GM12878 (cell line): ENCODE results near the gene DLEC1. TPM values are rescaled to one million over a fixed set of nuclear protein-coding genes. Genes with fewer than 3 reads are reported as not detected.
"Not testable (repeated sequence)": the region's sequence is repeated elsewhere in the genome, so short reads cannot be mapped to it uniquely, and the experiment has no call there.

Experiments
- ATAC-seq: fragments of 200-7000 bp; cut with Tn5 transposase; 3 replicates; pipeline ENCODE4 v1.9.1; 2020; ENCODE audit warnings: mild to moderate bottlenecking, moderate library complexity
- BruUV-seq: library from RNA; stranded (reverse); fragments of 400-500 nt; replicated peaks from 2 replicates; lab custom pipeline; 2021; lab: Mats Ljungman, UMichigan
- CTCF ChIA-PET: fragments of 300-600 bp; sonication (Branson Sonifier 250); formaldehyde crosslinking; extraction: SDS; loops from one replicate; lab custom pipeline; 2021; ENCODE audit warnings: inconsistent platforms; lab: Yijun Ruan, JAX
- POLR2A ChIA-PET: fragments of 350-600 bp; formaldehyde crosslinking; extraction: SDS; loops from one replicate; lab custom pipeline; 2021; ENCODE audit warnings: inconsistent platforms; lab: Charles Lee
- RAD21 ChIA-PET: fragments of 300-600 bp; sonication (Branson Sonifier 250); formaldehyde crosslinking; loops from one replicate; lab custom pipeline; 2023; ENCODE audit warnings: antibody characterized with exemption; ENCODE audit not compliant: unreplicated experiment; lab: Charles Lee
- SMC1A ChIA-PET: fragments of 300-600 bp; sonication (Branson Sonifier 250); formaldehyde crosslinking; loops from one replicate; lab custom pipeline; 2023; ENCODE audit not compliant: unreplicated experiment, uncharacterized antibody; lab: Charles Lee
- DNase-seq: peaks from one replicate; pipeline ENCODE4 v3.0.0-alpha.2; 2011; ENCODE audit warnings: low read depth, low spot score
- FAIRE-seq: peaks from 3 replicates; lab custom pipeline; 2011; peaks lifted over from hg19 to GRCh38; lab: Jason Lieb, UNC
- H2AFZ ChIP-seq: 2 replicates; pipeline ENCODE4 v1.6.0; 2011; ENCODE audit warnings: low read depth, low read length, control low read depth; ENCODE audit not compliant: control insufficient read depth
- H3K27ac ChIP-seq: 2 replicates; pipeline ENCODE4 v1.5.1; 2011; ENCODE audit warnings: control low read depth; ENCODE audit not compliant: control insufficient read depth, insufficient read depth
- H3K27me3 ChIP-seq, 2 experiments: replicated peaks in 1 of 2; 2 replicates each; pipeline versions ENCODE4 v1.6.0 to v1.6.1; 2011; ENCODE audit warnings: low read length in 1 of 2; ENCODE audit not compliant: control insufficient read depth in 2 of 2, insufficient read depth in 2 of 2
- H3K36me3 ChIP-seq, 2 experiments: 2 replicates each; pipeline ENCODE4 v1.5.1; 2011; ENCODE audit warnings: low read length in 1 of 2; ENCODE audit not compliant: control insufficient read depth in 2 of 2, insufficient read depth in 2 of 2
- H3K4me1 ChIP-seq: 2 replicates; pipeline ENCODE4 v1.6.1; 2011; ENCODE audit warnings: mild to moderate bottlenecking, low read length, moderate library complexity, mixed read lengths; ENCODE audit not compliant: control insufficient read depth, insufficient read depth
- H3K4me2 ChIP-seq: 2 replicates; pipeline ENCODE4 v1.6.0; 2011; ENCODE audit warnings: control low read depth; ENCODE audit not compliant: control insufficient read depth, insufficient read depth
- H3K4me3 ChIP-seq: fragments of 200-600 bp; sonication (generic); 2 replicates; pipeline ENCODE4 v1.5.1; 2016
- H3K79me2 ChIP-seq: 2 replicates; pipeline ENCODE4 v1.6.0; 2011; ENCODE audit warnings: low read length; ENCODE audit not compliant: control insufficient read depth, insufficient read depth
- H3K9ac ChIP-seq: 2 replicates; pipeline ENCODE4 v1.8.0; 2011; ENCODE audit warnings: low read length, control low read depth, mixed read lengths; ENCODE audit not compliant: control insufficient read depth, insufficient read depth
- H3K9me3 ChIP-seq: replicated peaks from 3 replicates; pipeline ENCODE4 v1.5.1; 2011; ENCODE audit warnings: mild to moderate bottlenecking, low read length; ENCODE audit not compliant: control insufficient read depth, insufficient read depth
- H4K20me1 ChIP-seq: 2 replicates; pipeline ENCODE4 v1.6.0; 2011; ENCODE audit not compliant: control insufficient read depth, insufficient read depth
- SUZ12 ChIP-seq: fragments of 200-600 bp; sonication (generic); IDR thresholded peaks from one replicate; pipeline ENCODE4 v1.6.1; 2018; ENCODE audit warnings: antibody characterized with exemption, mild to moderate bottlenecking; ENCODE audit not compliant: unreplicated experiment
- WRNIP1 ChIP-seq: IDR thresholded peaks from 2 replicates; pipeline ENCODE4 v1.6.1; 2011; ENCODE audit warnings: low read depth, low read length, improper control_type of control experiment, borderline replicate concordance
- WGBS: methylation state at CpG from one replicate; pipeline ENCODE4 v1.1.6; 2016; ENCODE audit warnings: low lambda C conversion rate; ENCODE audit not compliant: insufficient replicate concordance, insufficient coverage; ENCODE audit errors: missing lambda C conversion rate; 5-methylcytosine and 5-hydroxymethylcytosine counted together
- in situ Hi-C: fragments of 300-500 bp; cut with MboI; formaldehyde crosslinking; loops from 9 replicates; pipeline ENCODE4 v1.14.3; 2018; ENCODE audit warnings: mixed read lengths
- intact Hi-C: fragments of 100-400 bp; cut with micrococcal nuclease; formaldehyde crosslinking; loops from one replicate; pipeline ENCODE4 v1.14.2; 2022; ENCODE audit not compliant: unreplicated experiment
- polyA plus RNA-seq, 11 experiments: library from polyadenylated mRNA; depleted of rRNA in 4 of 11; unstranded in 6 of 11; stranded (reverse) in 5 of 11; fragments of >200 nt; fragmentation: Nextera tagmentation in 4 of 11; fragmentation: Illumina TruSeq in 1 of 11; extraction: Ambion mirVana in 4 of 11; extraction: Trizol in 1 of 11; gene quantifications; 1 replicate in 1 of 11; 2 replicates in 10 of 11; pipeline versions ENCODE4 v1.2.1 to v1.2.3, GENCODE V29; 2011 to 2016; ENCODE audit warnings: inconsistent platforms in 2 of 11, missing spikeins in 2 of 11, low read depth in 1 of 11
- total RNA-seq, 4 experiments: library from RNA; depleted of rRNA in 3 of 4; stranded (reverse); fragments of >200 nt in 3 of 4; fragmentation: Illumina TruSeq in 1 of 4; extraction: Trizol in 1 of 4; gene quantifications; 2 replicates each; pipeline versions ENCODE4 v1.2.1 to v1.2.3, GENCODE V29; 2013 to 2021

DLEC1 gene
- total and polyA plus RNA-seq, 10 of the 15 experiments (the other 5 are each of a cell fraction or from before 2014, with no cell fraction given): 0.03 to 0.29 (median 0.07) TPM; not detected in 3

- POLR2A ChIA-PET: interaction anchor here (0.6 kb wide), 1 partner anchor 446 kb away, joined by 3 read pairs; no protein-coding TSS in a partner anchor
- Histone ChIP-seq H3K4me1 (no peaks in the 10 kb centered on the region), H3K4me3 (no peak overlapping the region), H3K9me3 (no peaks in the 10 kb centered on the region), H3K9ac (no peak overlapping the region), H3K79me2 (no peaks in the 10 kb centered on the region), H4K20me1 (no peaks in the 10 kb centered on the region), H3K27me3 (no peaks in the 10 kb centered on the region; a peak in 1 of 4 replicates), H2AFZ (no peak overlapping the region), H3K27ac (no peak overlapping the region), H3K4me2 (no peak overlapping the region), H3K36me3 (no peaks in the 10 kb centered on the region)
- ATAC-seq: no peak
- no TSS peak for BruUV-seq
- WGBS: 72% methylated on average over 13 of the region's 13 CpGs
- no peak for FAIRE-seq
- no peak for DNase-seq
- TF ChIP-seq WRNIP1 (no peak), SUZ12 (no peak)
- in situ Hi-C loops: no loop called here
- intact Hi-C loops: no loop called here
- SMC1A ChIA-PET: no interaction called here
- RAD21 ChIA-PET: no interaction called here
- CTCF ChIA-PET: no interaction called here
These were observed 12.1 kb downstream of the DLEC1 start for GRCh38 chr3:38051131-38051530.

- DNase-seq, intact Hi-C loops: not testable (repeated sequence)
These were observed 14.3 kb downstream of the DLEC1 start for GRCh38 chr3:38053286-38053685.

GRCh38 chr3:38053813-38054498 lies 14.9 kb downstream of the DLEC1 start:
- SMC1A ChIA-PET, H2AFZ ChIP-seq, H3K4me3 ChIP-seq, H3K9me3 ChIP-seq, H3K27me3 ChIP-seq, intact Hi-C loops, FAIRE-seq, BruUV-seq, RAD21 ChIA-PET, CTCF ChIA-PET, DNase-seq, ATAC-seq, H4K20me1 ChIP-seq, H3K79me2 ChIP-seq, H3K27ac ChIP-seq, H3K4me2 ChIP-seq, H3K9ac ChIP-seq, H3K4me1 ChIP-seq, H3K36me3 ChIP-seq, in situ Hi-C loops, POLR2A ChIA-PET: not testable (repeated sequence)
- 79% methylated on average over 6 of the region's 9 CpGs for WGBS

More at GRCh38 chr3:38053286-38053685, 14.3 kb downstream of the DLEC1 start:
- H3K4me1 ChIP-seq, H3K79me2 ChIP-seq, SMC1A ChIA-PET, H3K4me2 ChIP-seq, H3K27me3 ChIP-seq, H3K27ac ChIP-seq, RAD21 ChIA-PET, CTCF ChIA-PET, H3K9me3 ChIP-seq, H3K4me3 ChIP-seq, FAIRE-seq, H4K20me1 ChIP-seq, BruUV-seq, in situ Hi-C loops, H3K36me3 ChIP-seq, POLR2A ChIA-PET, H2AFZ ChIP-seq, ATAC-seq, H3K9ac ChIP-seq: not testable (repeated sequence)
- WGBS: 55% methylated on average over 11 of the region's 32 CpGs
